NK-92 (cell line): Measurements from ENCODE around the gene SRGAP3.

Source experiments
- DNase-seq: peaks from one replicate; lab custom pipeline; 2025; ENCODE audit not compliant: unreplicated experiment; lab: John Stamatoyannopoulos, UW

Gene SRGAP3

DNA sequence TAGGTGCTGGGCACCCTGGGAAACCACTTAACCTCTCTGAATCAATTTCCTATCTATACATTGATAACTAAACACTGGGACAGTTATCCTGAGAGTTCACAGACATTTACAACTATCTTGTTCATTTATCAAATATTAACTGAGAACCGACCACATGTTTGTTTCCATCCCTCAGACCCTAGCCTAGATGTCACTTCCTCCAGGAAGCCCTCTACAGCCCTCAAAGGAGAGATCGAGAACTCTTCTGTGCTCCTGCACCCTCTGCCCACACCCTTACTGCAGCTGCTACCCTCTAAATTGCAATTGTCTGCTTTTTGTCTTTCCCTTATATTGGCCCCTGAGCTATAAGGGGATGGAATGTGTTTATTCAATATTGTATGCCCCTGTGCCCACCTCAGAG is 46.1 kb downstream of the SRGAP3 start:
- DNase-seq, result no peak

DNA sequence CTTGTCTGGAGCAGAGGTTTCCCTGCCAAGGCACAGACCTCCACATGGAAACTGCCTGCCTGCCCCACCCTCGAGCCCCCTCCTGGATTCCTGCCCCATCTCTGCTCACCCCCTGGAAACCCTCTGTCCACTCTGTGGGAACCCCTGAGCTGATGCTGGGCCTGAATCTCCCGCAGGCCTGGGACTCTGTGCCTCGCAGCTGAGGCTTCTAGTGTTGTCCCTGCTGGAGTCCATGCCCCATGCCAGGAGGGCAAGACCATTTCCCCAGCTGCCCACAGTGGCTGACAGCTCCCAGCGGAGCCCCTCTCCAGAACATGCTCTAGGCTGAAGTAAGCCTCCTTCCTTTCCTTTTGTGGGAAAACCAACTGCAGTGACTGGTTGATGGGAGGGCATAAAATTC is 46.9 kb downstream of the SRGAP3 start:
- DNase-seq, result no peak

DNA sequence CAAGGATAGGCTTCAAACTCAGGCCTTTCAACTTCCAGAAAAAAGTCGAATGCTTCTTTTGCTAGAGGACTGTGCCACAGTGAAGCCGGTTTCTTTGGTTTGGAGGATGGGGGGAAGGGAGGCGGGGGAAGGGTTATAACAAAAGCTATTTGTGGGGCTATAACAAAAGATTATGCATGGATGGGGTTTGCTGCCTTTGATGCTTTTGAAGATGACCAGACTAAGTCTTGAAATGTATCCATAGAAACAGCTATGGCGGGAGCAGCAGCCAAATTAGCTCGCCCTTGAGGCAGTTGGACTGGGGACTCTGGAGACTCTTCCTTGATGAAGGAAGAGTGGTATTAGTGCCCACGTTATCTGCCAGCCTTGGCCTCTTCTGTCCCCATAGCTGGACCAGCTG is 47.5 kb downstream of the SRGAP3 start:
- no peak for DNase-seq

DNA sequence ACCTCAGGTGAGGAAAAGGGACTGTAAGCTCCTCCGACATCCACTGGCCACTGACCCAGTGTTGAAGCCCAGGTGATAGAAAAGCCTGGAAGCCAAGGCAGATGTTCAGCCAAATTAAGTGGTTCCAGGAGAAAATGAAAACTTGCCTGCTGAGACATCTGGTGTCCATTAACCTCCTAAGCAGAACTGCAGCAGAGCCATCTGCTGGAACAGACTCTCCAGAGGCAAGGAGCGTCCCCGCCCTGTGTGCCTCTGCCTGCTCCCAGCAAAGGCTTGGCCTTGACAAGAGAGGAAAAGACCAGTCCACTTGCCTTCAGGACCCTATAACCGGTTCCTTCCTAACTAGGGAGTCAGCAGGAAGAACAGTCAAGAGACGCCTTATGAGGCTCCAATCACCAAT is 48.2 kb downstream of the SRGAP3 start:
- DNase-seq, result no peak

DNA sequence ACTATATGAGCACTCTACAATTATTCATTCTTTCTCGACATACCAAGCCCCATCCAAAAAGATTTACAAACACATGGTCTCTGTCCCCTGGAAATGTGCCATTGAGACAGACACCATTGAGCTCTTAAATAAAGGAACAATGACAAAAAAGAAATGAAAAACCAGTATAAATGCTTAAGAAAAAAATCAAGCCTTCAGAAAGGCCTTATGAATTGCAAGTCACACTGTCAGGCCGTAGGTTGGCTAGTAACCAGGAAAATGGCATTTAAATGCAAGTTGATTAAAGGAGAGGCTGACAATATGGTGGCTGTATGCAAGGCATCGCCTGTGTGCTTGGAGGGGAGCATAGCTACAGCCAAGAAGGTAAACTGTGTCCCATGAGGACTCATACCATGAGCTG is 49.7 kb downstream of the SRGAP3 start:
- DNase-seq, result no peak

DNA sequence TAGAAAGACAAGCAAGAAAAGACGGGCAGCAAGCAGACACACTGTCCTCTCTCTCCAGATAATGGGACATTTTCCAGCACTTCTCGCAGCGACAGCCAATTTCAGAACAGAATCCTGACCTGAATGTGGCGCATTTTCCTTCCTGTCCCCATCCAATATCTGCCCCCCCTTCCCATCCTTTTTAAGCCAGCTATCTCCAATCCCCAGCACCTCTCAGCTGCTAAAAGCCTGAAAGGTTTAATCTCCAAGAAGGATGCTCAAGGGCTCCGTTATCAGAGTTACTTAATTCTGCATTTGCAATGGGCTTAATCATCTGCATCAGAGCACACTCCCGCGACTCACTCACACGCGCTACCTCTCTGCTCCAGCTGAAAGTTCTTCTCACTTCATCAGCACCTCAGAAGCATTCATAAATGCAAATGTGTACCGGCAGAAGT is 50.5 kb downstream of the SRGAP3 start:
- DNase-seq, result no peak

DNA sequence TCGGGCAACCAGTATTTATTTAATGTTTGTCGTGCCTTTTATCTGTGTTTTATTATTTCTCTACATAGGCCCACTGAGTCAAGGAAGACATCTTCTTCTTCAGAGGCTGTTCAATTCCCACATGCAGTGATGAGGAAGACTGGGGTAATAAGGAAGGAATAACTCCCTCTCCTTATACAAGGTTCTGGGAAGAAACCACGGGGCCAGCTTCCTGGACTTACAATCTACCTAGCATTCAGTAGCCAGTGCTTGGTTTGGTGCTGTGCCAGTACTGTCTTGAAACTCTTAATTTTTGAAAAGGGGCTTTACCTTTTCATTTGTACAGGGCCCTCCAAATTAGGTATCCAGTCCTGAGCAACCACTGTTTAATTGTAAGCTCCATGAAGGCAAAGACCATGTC is 51.2 kb downstream of the SRGAP3 start:
- no peak for DNase-seq

DNA sequence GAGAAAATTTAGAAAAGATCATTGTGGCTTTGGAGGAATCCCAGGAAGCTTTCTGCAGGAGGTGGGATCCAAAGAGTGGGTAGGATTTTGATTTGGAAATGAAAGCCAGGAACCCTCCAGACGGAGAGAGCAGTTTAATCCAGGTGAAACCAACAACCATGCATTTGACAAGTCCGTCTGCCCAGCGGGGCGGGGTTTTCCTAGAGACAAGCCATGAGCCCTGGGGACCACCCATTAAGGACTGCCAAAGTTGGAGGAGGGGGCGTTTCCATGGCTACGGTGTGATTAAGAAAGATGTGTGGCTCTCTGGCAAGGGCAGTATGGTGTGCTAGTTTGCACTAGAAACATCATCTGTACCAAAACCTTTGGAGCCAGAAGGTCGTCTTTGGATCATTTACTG is 53.4 kb downstream of the SRGAP3 start:
- no peak for DNase-seq

DNA sequence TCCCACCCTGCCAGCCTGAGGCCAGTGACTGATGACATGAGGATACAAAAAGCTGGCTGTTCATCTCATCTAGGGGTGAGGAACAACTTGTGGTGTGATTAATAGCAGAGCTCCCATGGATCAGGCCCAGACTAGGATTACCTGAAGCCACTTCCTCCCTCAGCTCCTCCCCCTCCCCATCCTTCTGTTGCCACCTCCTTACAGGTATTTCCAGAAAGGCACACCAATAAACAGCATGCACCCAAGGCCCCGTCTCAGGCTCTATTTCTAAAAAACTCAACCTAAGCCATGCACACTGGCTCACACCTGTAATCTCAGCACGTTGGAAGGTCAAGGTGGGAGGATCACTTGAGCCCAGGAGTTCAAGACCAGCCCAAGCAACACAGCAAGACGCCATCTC is 54.1 kb downstream of the SRGAP3 start:
- DNase-seq, result no peak

DNA sequence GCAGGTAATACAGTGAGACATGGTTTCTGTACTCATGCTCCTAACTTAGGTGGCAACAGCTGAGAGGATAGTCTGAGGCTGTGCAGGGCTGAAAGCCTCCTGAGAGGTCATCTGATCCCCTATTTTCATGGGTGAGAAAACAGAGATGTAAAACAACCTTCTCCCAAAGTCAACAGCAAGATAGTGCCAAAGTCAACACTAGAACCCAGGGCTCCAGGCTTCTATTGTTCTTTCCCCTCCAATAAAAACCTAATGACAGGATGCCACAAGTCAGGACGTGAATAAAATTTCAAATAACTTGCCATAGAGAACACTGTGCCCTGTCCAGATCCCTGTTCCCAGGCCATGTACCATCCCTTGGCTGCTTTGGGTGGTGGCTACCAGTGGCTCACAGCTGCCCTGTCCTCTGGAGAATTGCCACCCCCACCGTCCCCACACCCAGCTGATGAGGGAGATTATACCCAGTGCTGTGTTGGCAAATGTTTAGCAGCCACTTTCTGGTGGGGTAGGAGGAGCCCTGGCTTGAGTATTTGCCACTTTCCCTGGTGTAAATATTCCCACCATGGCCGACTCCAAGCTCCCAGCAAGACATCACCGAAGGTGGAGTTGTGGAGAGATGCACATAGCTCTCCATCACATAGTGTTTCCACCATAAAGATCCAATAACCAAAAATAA is 54.8 kb downstream of the SRGAP3 start:
- no peak for DNase-seq

DNA sequence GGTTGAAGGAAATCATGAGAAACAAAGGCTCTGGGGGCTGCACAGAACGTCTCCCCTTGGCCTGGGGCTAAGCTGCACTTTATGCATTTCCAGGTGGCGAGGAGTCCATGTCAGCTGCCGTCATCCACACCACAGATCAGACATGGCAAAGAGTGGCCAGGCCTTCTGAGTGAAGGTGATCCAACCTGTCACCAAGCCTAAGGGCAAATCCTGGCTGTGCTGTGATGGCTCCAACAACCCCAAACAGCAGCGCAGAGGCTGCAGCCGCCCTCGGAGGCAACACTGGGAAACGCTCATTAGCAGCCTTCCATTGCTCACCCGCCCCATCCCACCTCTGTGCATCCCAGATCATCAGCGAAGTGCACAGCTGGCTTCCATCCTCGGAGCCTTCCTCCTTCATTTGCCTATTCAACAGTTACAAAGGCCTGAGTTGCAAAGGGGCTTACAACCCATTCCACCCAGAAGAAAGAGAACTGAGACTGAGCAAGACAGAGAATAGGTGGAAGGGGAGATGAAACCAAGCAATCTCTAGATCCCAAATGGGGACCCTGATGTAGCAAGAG is 55.7 kb downstream of the SRGAP3 start:
- no peak for DNase-seq

DNA sequence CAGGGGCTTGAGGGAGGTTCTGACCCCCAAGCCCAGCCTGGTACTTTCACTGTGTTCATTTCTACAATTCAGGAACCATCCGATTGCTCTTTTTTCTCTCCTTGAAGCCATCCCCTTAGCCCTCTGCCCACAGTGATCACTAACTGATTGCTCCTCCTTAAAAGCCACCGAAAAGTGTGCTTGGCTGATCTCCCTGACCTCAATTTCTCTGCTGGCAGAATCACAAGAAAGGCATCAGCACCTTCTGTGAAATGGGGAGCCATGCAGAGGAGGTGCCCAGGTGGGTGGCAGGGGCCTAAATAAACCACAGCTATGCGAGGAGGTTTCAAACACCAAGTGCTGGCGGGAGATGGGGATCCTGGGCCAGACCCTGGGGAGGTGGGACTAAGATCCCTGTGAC is 56.2 kb downstream of the SRGAP3 start:
- no peak for DNase-seq

DNA sequence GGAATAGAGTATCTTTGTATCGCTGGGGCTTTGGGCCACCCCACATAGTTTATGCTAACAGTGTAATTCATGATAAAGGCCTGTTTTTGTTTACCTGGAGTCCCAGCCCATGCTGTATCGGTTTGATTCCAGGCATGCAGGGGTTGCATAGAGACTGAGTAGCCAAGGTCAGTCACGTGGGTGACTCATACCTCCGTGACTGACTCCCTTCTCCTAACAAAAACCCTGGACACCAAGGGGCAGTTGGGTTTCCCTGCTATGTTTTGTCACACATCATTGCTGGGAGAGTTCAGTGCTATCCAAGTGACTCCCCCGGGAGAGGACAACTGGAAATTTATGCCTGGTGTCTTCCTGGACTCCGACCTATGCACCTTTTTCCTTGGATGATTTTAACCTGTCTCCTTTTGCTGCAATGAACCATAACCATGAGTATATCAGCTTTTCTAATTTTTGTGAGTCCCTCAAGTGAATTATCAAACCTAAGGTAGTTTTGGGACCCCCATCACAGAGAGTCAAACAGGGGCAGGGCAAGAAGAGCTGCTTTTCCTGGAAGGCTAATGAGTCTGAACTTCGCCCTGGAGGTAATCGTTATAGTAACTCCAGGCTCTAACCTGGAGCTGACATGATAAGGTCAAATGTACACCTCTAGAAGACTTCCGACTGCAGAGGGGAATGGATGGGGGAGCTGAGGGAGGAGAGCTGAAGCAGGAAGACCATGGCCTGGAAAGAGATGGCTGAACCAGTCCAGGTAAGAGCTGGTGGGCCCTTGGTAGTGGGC is 57.0 kb downstream of the SRGAP3 start:
- DNase-seq, result no peak

DNA sequence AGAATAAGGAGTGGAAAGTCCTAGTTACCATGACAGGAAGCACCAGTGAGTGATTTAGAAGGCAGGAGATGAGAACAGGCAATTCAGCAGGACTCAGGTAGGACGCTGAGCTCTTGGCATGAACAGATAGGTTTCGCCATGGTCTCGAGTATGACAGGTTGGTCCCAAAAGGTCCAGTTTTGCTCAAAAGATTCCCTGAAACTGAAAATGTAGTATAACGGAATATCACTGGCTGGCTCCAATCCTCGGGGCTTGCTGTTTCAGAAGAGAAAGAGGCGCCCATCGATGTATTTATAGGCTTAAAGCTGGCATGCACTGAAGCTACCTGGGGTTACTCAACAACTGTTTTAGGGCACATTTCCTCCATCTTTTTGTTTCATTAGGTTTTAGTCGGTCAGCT is 59.2 kb downstream of the SRGAP3 start:
- no peak for DNase-seq

DNA sequence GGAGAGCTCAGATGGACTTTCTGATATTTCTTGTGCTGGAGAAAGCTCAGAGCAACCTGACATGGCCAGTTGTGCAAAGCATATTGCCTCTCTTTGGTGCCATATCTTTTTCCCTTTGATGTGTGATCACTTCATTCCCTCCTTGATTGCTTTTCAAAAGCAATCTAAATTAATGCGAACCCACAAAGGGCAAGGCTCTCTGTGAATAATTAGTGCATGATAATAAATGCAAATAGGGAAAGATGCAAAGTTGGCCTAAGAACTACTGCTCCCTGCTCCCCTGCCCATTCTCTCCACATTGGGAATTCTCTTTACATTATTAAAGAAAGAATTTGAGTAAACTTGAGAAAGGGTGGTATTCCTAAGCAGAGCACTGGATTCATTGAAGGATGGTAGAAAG is 60.9 kb downstream of the SRGAP3 start:
- no peak for DNase-seq

DNA sequence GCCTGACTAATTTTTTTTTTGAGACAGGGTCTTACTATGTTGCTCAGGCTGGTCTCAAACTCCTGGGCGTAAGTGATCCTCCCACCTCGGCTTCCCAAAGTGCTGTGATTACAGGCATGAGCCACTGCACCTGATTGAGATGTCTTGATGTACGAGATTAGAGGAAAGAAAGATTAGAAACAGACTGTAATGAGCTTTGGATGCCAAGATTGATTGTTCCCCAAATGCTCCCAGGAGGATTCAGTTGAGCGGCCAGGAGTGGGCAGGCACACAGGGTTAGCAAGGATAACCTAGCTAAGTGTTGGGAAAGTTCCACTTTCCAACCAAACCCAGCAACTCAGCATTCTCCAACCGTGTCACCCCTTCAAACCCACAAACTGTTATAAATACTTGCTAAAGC is 63.7 kb downstream of the SRGAP3 start:
- no peak for DNase-seq

DNA sequence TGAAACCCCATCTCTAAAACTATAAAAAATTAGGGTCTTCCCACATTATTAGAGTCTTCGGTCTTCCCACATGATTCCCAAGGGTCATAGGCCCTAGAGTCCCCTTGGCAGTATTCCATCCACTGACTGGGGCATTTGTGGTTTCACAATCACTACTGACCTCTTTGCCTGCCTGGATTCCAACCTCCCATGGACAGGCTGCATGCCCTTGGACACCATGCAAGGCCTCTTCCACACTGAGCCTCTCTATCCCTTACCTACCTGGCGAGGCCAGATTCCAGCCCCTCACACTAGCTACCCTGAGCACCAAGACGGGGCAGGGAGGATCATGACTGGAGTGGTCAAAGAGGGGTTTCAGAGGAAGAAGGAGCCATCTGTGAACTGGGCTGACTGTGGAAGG is 64.4 kb downstream of the SRGAP3 start:
- no peak for DNase-seq

DNA sequence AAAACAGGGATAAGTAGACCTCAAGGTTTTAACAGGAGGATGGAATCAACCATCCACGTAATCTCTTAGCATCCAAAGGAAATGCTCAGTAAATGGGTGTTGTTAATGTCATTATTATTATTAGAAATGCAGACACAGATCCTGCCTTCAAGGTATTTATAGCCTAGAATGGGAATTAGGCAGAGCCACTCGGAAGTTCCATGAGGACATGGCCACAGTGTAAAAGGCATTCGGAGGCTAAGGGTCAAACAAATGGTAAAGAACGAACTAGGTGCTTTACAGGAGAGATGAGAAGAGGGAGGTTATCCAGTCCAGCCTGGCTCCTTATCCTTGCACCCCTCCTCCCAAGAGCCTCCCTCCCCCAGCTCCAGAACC is 65.0 kb downstream of the SRGAP3 start:
- no peak for DNase-seq

DNA sequence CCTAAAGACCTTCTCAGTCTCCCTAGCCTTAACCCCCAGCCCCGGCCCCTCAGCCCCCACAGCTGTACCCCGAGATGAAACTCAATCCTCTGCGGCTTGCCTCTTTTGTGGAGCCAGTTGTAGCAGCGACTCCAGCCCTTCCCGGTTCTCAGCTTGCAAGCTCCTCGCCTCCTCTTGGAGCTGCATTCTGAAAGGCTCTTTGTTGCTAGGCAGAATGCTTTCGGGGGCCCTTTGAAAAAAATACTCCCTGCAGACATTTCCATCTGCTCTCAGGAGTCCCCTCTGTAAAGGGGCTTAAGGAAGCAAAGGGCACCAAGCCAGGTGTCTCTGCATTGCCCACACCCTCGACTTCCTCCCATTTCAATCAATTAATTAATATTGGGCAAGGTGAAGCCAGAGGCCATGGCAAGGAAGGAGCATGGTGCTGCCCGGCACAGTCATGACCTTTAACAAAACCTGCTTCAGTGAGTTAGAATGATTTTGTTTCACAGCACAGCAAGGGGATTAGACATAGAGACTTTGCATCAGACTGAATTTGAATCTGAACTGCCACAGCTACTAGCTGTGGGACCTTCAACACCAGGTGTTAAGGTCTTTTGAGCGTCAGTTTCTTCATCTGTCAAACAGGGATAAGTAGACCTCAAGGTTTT is 65.5 kb downstream of the SRGAP3 start:
- no peak for DNase-seq

DNA sequence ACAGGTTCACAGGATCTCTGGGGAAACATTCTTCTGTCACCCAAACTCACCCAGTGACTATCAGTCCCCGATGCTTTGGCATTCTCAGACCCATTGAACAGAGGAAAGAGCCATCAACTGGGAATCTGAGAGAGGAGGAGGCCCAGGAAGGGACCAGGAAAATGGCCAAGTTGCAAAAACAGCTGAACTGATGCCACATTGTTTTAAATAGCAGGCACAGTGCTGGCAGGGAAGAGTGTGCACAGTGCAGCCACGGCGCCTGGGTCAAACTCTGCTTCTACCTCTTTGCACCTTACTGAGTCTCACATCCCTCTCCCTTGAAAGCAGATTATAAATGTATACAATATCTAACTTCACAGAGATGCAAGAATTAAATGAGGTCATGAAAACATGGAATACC is 66.4 kb downstream of the SRGAP3 start:
- no peak for DNase-seq

DNA sequence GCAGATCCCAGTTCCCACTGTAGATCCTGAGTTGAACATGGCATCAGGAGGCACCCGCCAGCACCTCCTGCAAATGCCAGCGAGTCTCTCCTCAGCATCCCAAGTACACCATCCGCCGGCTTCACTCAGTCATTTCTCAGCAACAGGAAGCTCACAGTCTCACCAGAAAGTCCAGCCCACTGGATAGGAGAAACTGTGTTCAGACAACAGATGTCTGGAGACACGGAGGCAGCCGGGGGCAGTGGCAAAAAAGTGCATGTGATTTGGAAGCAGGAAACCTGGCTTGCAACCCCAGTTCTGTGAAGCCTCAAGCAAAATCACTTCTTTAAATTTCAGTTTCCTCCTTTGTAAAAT is 68.7 kb downstream of the SRGAP3 start:
- DNase-seq, result no peak
